ENCODE results near the gene C5orf46. TPM values are rescaled to one million over a fixed set of nuclear protein-coding genes. Genes with fewer than 3 reads are reported as not detected.

Gene C5orf46
- polyA plus RNA-seq, 1 of the 3 experiments (the other 2 are of a cell fraction): 4.1 TPM

- no peaks in the 10 kb centered on the region for H4K20me1 ChIP-seq (ENCODE audit: insufficient read depth)
- H3K36me3 ChIP-seq (replicated peaks in 1 of 2; ENCODE audit: control insufficient read depth in 1 of 2, insufficient read depth in 2 of 2, low read length in 1 of 2): no peaks in the 10 kb centered on the region
- CTCF ChIA-PET: interaction anchor here (0.9 to 3.9 kb wide), 5 partner anchors 11 to 89 kb away, joined by 3 to 23 read pairs (median 3); no protein-coding TSS in a partner anchor
- POLR2A ChIA-PET: no interaction called here
- H3K79me2 ChIP-seq (ENCODE audit: insufficient read depth): no peaks in the 10 kb centered on the region
- H3K4me3 ChIP-seq (ENCODE audit: low read depth in 2 of 2, low read length in 1 of 2): no peak overlapping the region
- H3K4me2 ChIP-seq: no peak overlapping the region
- no peaks in the 10 kb centered on the region for H3K27me3 ChIP-seq (ENCODE audit: insufficient read depth)
- no peak for TF ChIP-seq RXRA (IDR thresholded peaks at IDR 0.05; ENCODE audit: borderline replicate concordance, low read depth)
- no peak for TF ChIP-seq REST (IDR thresholded peaks at IDR 0.05; ENCODE audit: low read depth, low read length)
- TF ChIP-seq NFIC (IDR thresholded peaks at IDR 0.05; ENCODE audit: borderline replicate concordance): no peak
- TF ChIP-seq FOSL2 (IDR thresholded peaks at IDR 0.05; ENCODE audit: borderline replicate concordance, low read depth): no peak
- no peak for TF ChIP-seq USF1 (IDR thresholded peaks at IDR 0.05; ENCODE audit: borderline replicate concordance, low read depth)
- TF ChIP-seq RCOR1 (IDR thresholded peaks at IDR 0.05; ENCODE audit: low read length): no peak
- TF ChIP-seq RAD21 (IDR thresholded peaks at IDR 0.05; ENCODE audit: low read length): no peak
- TF ChIP-seq TCF12 (IDR thresholded peaks at IDR 0.05): no peak
- TF ChIP-seq USF2 (IDR thresholded peaks at IDR 0.05; ENCODE audit: borderline replicate concordance, low read depth, low read length): no peak
- TF ChIP-seq JUND (IDR thresholded peaks at IDR 0.05): no peak
- no peak for TF ChIP-seq ELF1 (IDR thresholded peaks at IDR 0.05)
- no peak for TF ChIP-seq TEAD4 (IDR thresholded peaks at IDR 0.05; ENCODE audit: borderline replicate concordance, insufficient read depth)
- no peak for TF ChIP-seq YY1 (IDR thresholded peaks at IDR 0.05; ENCODE audit: low read depth)
- no peak for TF ChIP-seq FOXM1 (IDR thresholded peaks at IDR 0.05; ENCODE audit: low read depth)
- no peak for TF ChIP-seq SMC3 (IDR thresholded peaks at IDR 0.05; ENCODE audit: low read depth, low read length)
- TF ChIP-seq SIN3A (IDR thresholded peaks at IDR 0.05; ENCODE audit: borderline replicate concordance, low read depth, low read length): no peak
- TF ChIP-seq MXI1 (IDR thresholded peaks at IDR 0.05; ENCODE audit: low read depth, low read length): no peak
- no peak for TF ChIP-seq CTCF (IDR thresholded peaks at IDR 0.05)
- TF ChIP-seq NRF1 (IDR thresholded peaks at IDR 0.05; ENCODE audit: low read depth, low read length): no peak
- no peaks in the 10 kb centered on the region for H3K9me3 ChIP-seq
- 14% methylated on average over 3 of the region's 3 CpGs for WGBS (ENCODE audit: low lambda C conversion rate)
- no peak overlapping the region for H3K27ac ChIP-seq (ENCODE audit: low read depth in 2 of 2, low read length in 1 of 2)
- no peaks in the 10 kb centered on the region for H3K9me2 ChIP-seq
- H3K9ac ChIP-seq: no peak overlapping the region
- 0 out of 4 replicates have a peak, but pooled peaks cover 0 to 9% of the 10 kb centered on the region in 2 experiments for H3K4me1 ChIP-seq (ENCODE audit: control insufficient read depth in 1 of 2, insufficient read depth in 2 of 2, low read depth in 1 of 2, low read length in 1 of 2)
- H2AFZ ChIP-seq (ENCODE audit: low read depth): no peak overlapping the region
- DNase-seq: no peak
- H3F3A ChIP-seq (replicated peaks; ENCODE audit: insufficient read depth): no peaks in the 10 kb centered on the region
Measured at GRCh38 chr5:147844846-147845245, 61.5 kb downstream of the C5orf46 start.
